Erythroblast (primary cell): ENCODE results near the gene CAVIN1.
"Not testable (repeated sequence)": the region's sequence is repeated elsewhere in the genome, so short reads cannot be mapped to it uniquely, and the experiment has no call there.

Source experiments
- GATA1 ChIP-seq: IDR thresholded peaks from 2 replicates; pipeline ENCODE4 v1.6.1; 2011; ENCODE audit warnings: low read depth, mild to moderate bottlenecking, control low read depth, low read length, moderate library complexity
- POLR2A ChIP-seq: IDR thresholded peaks from 2 replicates; pipeline ENCODE4 v1.6.1; 2011; ENCODE audit warnings: mild to moderate bottlenecking, low read length

DNA sequence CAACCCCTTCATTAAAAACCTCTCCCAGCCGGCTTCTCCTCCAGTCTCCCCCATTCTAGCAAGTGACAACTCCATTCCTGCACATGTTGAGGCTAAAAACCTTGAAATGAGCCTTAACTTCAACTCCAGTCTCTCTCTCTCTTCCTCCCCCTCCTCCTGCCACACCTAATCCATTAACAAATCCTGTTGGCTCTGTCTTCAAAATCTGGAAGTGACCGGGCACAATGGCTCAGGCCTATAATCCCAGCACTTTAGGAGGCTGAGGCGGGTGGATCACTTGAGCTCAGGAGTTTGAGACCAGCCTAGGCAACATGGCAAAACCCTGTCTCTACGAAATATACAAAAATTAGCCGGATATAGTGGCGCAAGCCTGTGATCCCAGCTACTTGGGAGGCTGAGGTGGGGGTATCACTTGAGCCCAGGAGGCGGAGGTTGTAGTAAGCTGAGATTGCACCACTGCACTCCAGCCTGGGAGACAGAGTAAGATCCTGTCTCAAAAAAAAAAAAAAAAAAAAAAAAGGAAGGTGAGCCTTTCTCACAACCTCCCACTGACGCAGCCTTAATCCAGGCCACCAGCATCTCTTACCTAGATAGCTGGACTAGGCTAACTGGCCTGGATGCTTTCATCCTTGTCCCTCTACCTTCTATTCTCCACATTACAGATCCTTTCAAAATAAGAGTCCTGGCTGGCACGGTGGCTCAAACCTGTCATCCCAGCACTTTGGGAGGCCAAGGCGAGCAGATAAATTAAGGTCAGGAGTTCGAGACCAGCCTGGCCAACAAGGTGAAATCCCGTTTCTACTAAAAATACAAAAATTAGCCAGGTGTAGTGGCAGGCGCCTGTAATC, 56.7 kb downstream of the CAVIN1 start:
- not testable (repeated sequence) for TF ChIP-seq POLR2A, GATA1
